ENCODE measurements around the gene NEIL3. TPM values are rescaled to one million over a fixed set of nuclear protein-coding genes. Genes with fewer than 3 reads are reported as not detected.
"Not testable (repeated sequence)": the region's sequence is repeated elsewhere in the genome, so short reads cannot be mapped to it uniquely, and the experiment has no call there.

NEIL3 gene
- total RNA-seq, 1 experiment from 2014 or later, result 10.2 TPM

GRCh38 chr4:177302371-177303100 is 7.1 kb upstream of the NEIL3 start:
- Histone ChIP-seq H4K20me1 (ENCODE audit: low read length) (no peaks in the 10 kb centered on the region), H3K4me3 (ENCODE audit: low read length) (no peak overlapping the region), H3F3A (ENCODE audit: low read length, unreplicated experiment) (no peaks in the 10 kb centered on the region), H3K27me3 (ENCODE audit: low read length) (no peaks in the 10 kb centered on the region), H2AFZ (ENCODE audit: low read length) (no peak overlapping the region), H3K9me2 (replicated peaks; ENCODE audit: low read length) (no peaks in the 10 kb centered on the region), H3K4me1 (ENCODE audit: insufficient read depth, low read length) (no peaks in the 10 kb centered on the region), H3K9ac (ENCODE audit: low read length) (no peak overlapping the region), H3K79me2 (ENCODE audit: low read length) (no peaks in the 10 kb centered on the region), H3K36me3 (ENCODE audit: low read depth, low read length) (no peaks in the 10 kb centered on the region), H3K27ac (ENCODE audit: low read length) (no peak overlapping the region), H3K9me3 (ENCODE audit: low read length) (no peaks in the 10 kb centered on the region), H3K4me2 (ENCODE audit: low read length) (no peak overlapping the region)
- POLR2A ChIA-PET (ENCODE audit: unreplicated experiment), result no interaction called here
- CTCF ChIA-PET, result no interaction called here
- TF ChIP-seq CTCF (conservative IDR thresholded peaks at IDR 0.05; ENCODE audit: low read depth, low read length) (no peak), EZH2 (IDR thresholded peaks at IDR 0.05; ENCODE audit: low read length, unreplicated experiment) (no peak), EZH2phosphoT487 (IDR thresholded peaks at IDR 0.05; ENCODE audit: borderline replicate concordance, low read length) (no peak)
- DNase-seq, result no peak
- BruUV-seq (replicated peaks), result no TSS peak
- intact Hi-C loops (cut with micrococcal nuclease), result no loop called here
- no peak for ATAC-seq

- Histone ChIP-seq H2AFZ (ENCODE audit: low read length) (no peak overlapping the region), H3K4me3 (ENCODE audit: low read length) (no peak overlapping the region), H4K20me1 (ENCODE audit: low read length) (no peaks in the 10 kb centered on the region), H3K9me2 (replicated peaks; ENCODE audit: low read length) (no peaks in the 10 kb centered on the region), H3K27ac (ENCODE audit: low read length) (no peak overlapping the region), H3K27me3 (ENCODE audit: low read length) (no peaks in the 10 kb centered on the region), H3K9ac (ENCODE audit: low read length) (no peak overlapping the region), H3K79me2 (ENCODE audit: low read length) (no peaks in the 10 kb centered on the region), H3K36me3 (ENCODE audit: low read depth, low read length) (no peaks in the 10 kb centered on the region), H3F3A (ENCODE audit: low read length, unreplicated experiment) (no peaks in the 10 kb centered on the region), H3K4me2 (ENCODE audit: low read length) (no peak overlapping the region), H3K9me3 (ENCODE audit: low read length) (no peaks in the 10 kb centered on the region), H3K4me1 (ENCODE audit: insufficient read depth, low read length) (peaks cover 10% of the 10 kb centered on the region)
- no peak for ATAC-seq
- POLR2A ChIA-PET (ENCODE audit: unreplicated experiment), result no interaction called here
- TF ChIP-seq EZH2 (IDR thresholded peaks at IDR 0.05; ENCODE audit: low read length, unreplicated experiment) (no peak), CTCF (conservative IDR thresholded peaks at IDR 0.05; ENCODE audit: low read depth, low read length) (no peak), EZH2phosphoT487 (IDR thresholded peaks at IDR 0.05; ENCODE audit: borderline replicate concordance, low read length) (no peak)
- intact Hi-C loops (cut with micrococcal nuclease), result no loop called here
- BruUV-seq (replicated peaks), result no TSS peak
- no peak for DNase-seq
- CTCF ChIA-PET, result no interaction called here
These were observed 5.6 kb upstream of the NEIL3 start for GRCh38 chr4:177304094-177304493.

GRCh38 chr4:177304864-177305263 is 4.8 kb upstream of the NEIL3 start:
- H3K4me2 ChIP-seq (ENCODE audit: low read length); CTCF ChIA-PET; POLR2A ChIA-PET (ENCODE audit: unreplicated experiment); H3F3A ChIP-seq (ENCODE audit: low read length, unreplicated experiment); BruUV-seq (replicated peaks); ATAC-seq; H3K27ac ChIP-seq (ENCODE audit: low read length); intact Hi-C loops (cut with micrococcal nuclease); H2AFZ ChIP-seq (ENCODE audit: low read length); H3K27me3 ChIP-seq (ENCODE audit: low read length); H3K9me2 ChIP-seq (replicated peaks; ENCODE audit: low read length); H3K4me3 ChIP-seq (ENCODE audit: low read length); H3K36me3 ChIP-seq (ENCODE audit: low read depth, low read length); H4K20me1 ChIP-seq (ENCODE audit: low read length); DNase-seq; H3K9me3 ChIP-seq (ENCODE audit: low read length); H3K79me2 ChIP-seq (ENCODE audit: low read length); H3K9ac ChIP-seq (ENCODE audit: low read length): not testable (repeated sequence)
- H3K4me1 ChIP-seq (ENCODE audit: insufficient read depth, low read length), result peaks cover 15% of the 10 kb centered on the region
